IMR-90 (cell line): ENCODE data around the gene FAM168B. TPM values are rescaled to one million over a fixed set of nuclear protein-coding genes. Genes with fewer than 3 reads are reported as not detected.
A peak's percentile ranks its signal among the peaks of the same experiment; 100 is the strongest.

ENCODE experiments used
- ATAC-seq: fragments of 200-7000 bp; cut with Tn5 transposase; 2 replicates; pipeline ENCODE4 v1.9.1; 2020; ENCODE audit warnings: low read depth, mild to moderate bottlenecking, moderate library complexity
- BruUV-seq: library from RNA; stranded (reverse); fragments of 400-500 nt; replicated peaks from 2 replicates; lab custom pipeline; 2021; lab: Mats Ljungman, UMichigan
- CTCF ChIA-PET: fragments of 300-600 bp; formaldehyde crosslinking; extraction: SDS; loops from one replicate; lab custom pipeline; 2021; ENCODE audit warnings: antibody characterized with exemption; lab: Yijun Ruan, JAX
- POLR2A ChIA-PET: fragments of 300-600 bp; sonication (Branson Sonifier 250); formaldehyde crosslinking; loops from one replicate; lab custom pipeline; 2022; ENCODE audit warnings: antibody characterized with exemption; ENCODE audit not compliant: unreplicated experiment; lab: Charles Lee
- DNase-seq: peaks from one replicate; pipeline ENCODE4 v3.0.0; 2013
- H2AFZ ChIP-seq: replicated peaks from 2 replicates; pipeline ENCODE3; 2013; ENCODE audit warnings: low read length, mild to moderate bottlenecking; ENCODE audit not compliant: poor library complexity
- H2AK5ac ChIP-seq: 2 replicates; pipeline ENCODE4 v1.6.1; 2013; ENCODE audit warnings: low read depth, low read length, inconsistent platforms
- H2AK9ac ChIP-seq: replicated peaks from 2 replicates; pipeline ENCODE3; 2013; ENCODE audit warnings: mild to moderate bottlenecking, low read depth, low read length, moderate library complexity; ENCODE audit not compliant: poor library complexity
- H2BK120ac ChIP-seq: 2 replicates; pipeline ENCODE4 v1.6.1; 2013; ENCODE audit warnings: low read depth, low read length, inconsistent platforms
- H2BK15ac ChIP-seq: 3 replicates; pipeline ENCODE4 v1.6.1; 2013; ENCODE audit warnings: low read depth, low read length, inconsistent platforms
- H2BK20ac ChIP-seq: 2 replicates; pipeline ENCODE4 v1.6.1; 2013; ENCODE audit warnings: low read depth, mild to moderate bottlenecking, inconsistent platforms, low read length, moderate library complexity
- H2BK5ac ChIP-seq: 2 replicates; pipeline ENCODE4 v1.6.1; 2013; ENCODE audit warnings: mild to moderate bottlenecking, low read depth, low read length, inconsistent platforms; ENCODE audit not compliant: poor library complexity, severe bottlenecking
- H3K14ac ChIP-seq: replicated peaks from 2 replicates; pipeline ENCODE4 v1.6.1; 2013; ENCODE audit warnings: low read depth, low read length, inconsistent platforms
- H3K18ac ChIP-seq: 2 replicates; pipeline ENCODE4 v1.6.1; 2013; ENCODE audit warnings: low read depth, low read length, control low read depth
- H3K23ac ChIP-seq: 2 replicates; pipeline ENCODE4 v1.6.1; 2013; ENCODE audit warnings: low read depth, low read length, inconsistent platforms
- H3K27ac ChIP-seq: 2 replicates; pipeline ENCODE4 v1.5.1; 2013; ENCODE audit warnings: mild to moderate bottlenecking, control low read depth, low read length; ENCODE audit not compliant: insufficient read depth
- H3K27me3 ChIP-seq: 2 replicates; pipeline ENCODE4 v1.6.1; 2013; ENCODE audit warnings: low read length; ENCODE audit not compliant: control insufficient read depth, insufficient read depth
- H3K36me3 ChIP-seq: 2 replicates; pipeline ENCODE4 v1.6.1; 2013; ENCODE audit warnings: low read length, mixed read lengths; ENCODE audit not compliant: control insufficient read depth, insufficient read depth
- H3K4ac ChIP-seq: 2 replicates; pipeline ENCODE4 v1.6.1; 2013; ENCODE audit warnings: low read depth, low read length, inconsistent platforms
- H3K4me1 ChIP-seq: 2 replicates; pipeline ENCODE4 v1.6.1; 2013; ENCODE audit warnings: low read length, mixed read lengths; ENCODE audit not compliant: control insufficient read depth, insufficient read depth
- H3K4me2 ChIP-seq: 2 replicates; pipeline ENCODE4 v1.6.1; 2013; ENCODE audit warnings: low read depth, mild to moderate bottlenecking, control low read depth, low read length, moderate library complexity
- H3K4me3 ChIP-seq: 2 replicates; pipeline ENCODE4 v1.5.1; 2013; ENCODE audit warnings: low read depth, mild to moderate bottlenecking, control low read depth, low read length, moderate library complexity; ENCODE audit not compliant: insufficient read depth
- H3K56ac ChIP-seq: 2 replicates; pipeline ENCODE4 v1.6.1; 2013; ENCODE audit warnings: low read length, inconsistent platforms; ENCODE audit not compliant: insufficient read depth; ENCODE audit errors: extremely low read depth
- H3K79me1 ChIP-seq, 2 experiments: 2 replicates each; pipeline ENCODE4 v1.6.1; 2013; ENCODE audit warnings: low read length in 2 of 2, inconsistent platforms in 1 of 2, low read depth in 1 of 2
- H3K9ac ChIP-seq: 2 replicates; pipeline ENCODE4 v1.6.1; 2013; ENCODE audit warnings: low read depth, low read length, control low read depth
- H3K9me1 ChIP-seq: 2 replicates; pipeline ENCODE4 v1.6.1; 2013; ENCODE audit warnings: low read length, inconsistent platforms; ENCODE audit not compliant: insufficient read depth
- H3K9me3 ChIP-seq: 2 replicates; pipeline ENCODE4 v1.6.1; 2013; ENCODE audit warnings: low read length; ENCODE audit not compliant: control insufficient read depth, insufficient read depth
- H4K20me1 ChIP-seq: 2 replicates; pipeline ENCODE4 v1.6.1; 2013; ENCODE audit warnings: low read length, inconsistent platforms; ENCODE audit not compliant: insufficient read depth
- H4K5ac ChIP-seq: 2 replicates; pipeline ENCODE4 v1.6.1; 2013; ENCODE audit warnings: mild to moderate bottlenecking, low read depth, low read length, control low read depth
- H4K8ac ChIP-seq, 2 experiments: 2 replicates each; pipeline ENCODE4 v1.6.1; 2013; ENCODE audit warnings: low read depth in 2 of 2, low read length in 2 of 2, control low read depth in 1 of 2, inconsistent platforms in 1 of 2
- H4K91ac ChIP-seq: 2 replicates; pipeline ENCODE4 v1.6.1; 2013; ENCODE audit warnings: low read depth, low read length, inconsistent platforms; ENCODE audit not compliant: insufficient read depth
- BHLHE40 ChIP-seq: fragments of 150-350 bp; IDR thresholded peaks from 2 replicates; pipeline ENCODE4 v1.6.1; 2016; ENCODE audit warnings: mild to moderate bottlenecking, low read depth, low read length
- CEBPB ChIP-seq: IDR thresholded peaks from 2 replicates; pipeline ENCODE4 v1.6.1; 2012; ENCODE audit warnings: low read depth, low read length, improper control_type of control experiment
- MAZ ChIP-seq: IDR thresholded peaks from 2 replicates; pipeline ENCODE4 v1.6.1; 2012; ENCODE audit warnings: low read depth, mild to moderate bottlenecking, low read length, improper control_type of control experiment, moderate library complexity, borderline replicate concordance
- RAD21 ChIP-seq: IDR thresholded peaks from 2 replicates; pipeline ENCODE4 v1.6.1; 2012; ENCODE audit warnings: low read length, improper control_type of control experiment
- RCOR1 ChIP-seq: IDR thresholded peaks from 2 replicates; pipeline ENCODE4 v1.6.1; 2012; ENCODE audit warnings: mild to moderate bottlenecking, low read length, improper control_type of control experiment; ENCODE audit not compliant: insufficient replicate concordance
- WGBS, 2 experiments: methylation state at CpG; one replicate each; pipeline versions ENCODE4 v1.1.5 to v1.1.7; 2013; ENCODE audit warnings: missing lambda C conversion rate in 2 of 2; ENCODE audit not compliant: insufficient read length in 1 of 2; ENCODE audit errors: extremely low coverage in 2 of 2; 5-methylcytosine and 5-hydroxymethylcytosine counted together
- dilution Hi-C: fragments of 300-500 bp; cut with HindIII; formaldehyde crosslinking; loops from one replicate; pipeline ENCODE4 v1.14.3; 2018; ENCODE audit warnings: low sequenced_read_pairs; ENCODE audit not compliant: unreplicated experiment
- in situ Hi-C: fragments of 300-500 bp; cut with MboI; formaldehyde crosslinking; loops from 3 replicates; pipeline ENCODE4 v1.14.3; 2019; ENCODE audit warnings: low sequenced_read_pairs, inconsistent platforms, mixed read lengths
- intact Hi-C: fragments of 100-400 bp; cut with micrococcal nuclease; formaldehyde crosslinking; loops from 2 replicates; pipeline ENCODE4 v1.10.0; 2022
- polyA plus RNA-seq, 3 experiments: library from polyadenylated mRNA; depleted of rRNA; stranded (reverse); fragments of >200 nt; gene quantifications; 2 replicates each; pipeline ENCODE4 v1.2.3, GENCODE V29; 2012; ENCODE audit warnings: low replicate concordance in 1 of 3
- total RNA-seq: library from RNA; depleted of rRNA; stranded (reverse); fragments of >200 nt; gene quantifications from 2 replicates; pipeline ENCODE4 v1.2.3, GENCODE V29; 2012
- TF ChIP-seq, protein P1 (sequence below): fragments of 150-350 bp; IDR thresholded peaks from 2 replicates; pipeline ENCODE4 v1.6.1; 2016; ENCODE audit warnings: low read depth, mild to moderate bottlenecking, low read length, moderate library complexity, borderline replicate concordance
- TF ChIP-seq, protein P2 (sequence below): fragments of 150-350 bp; IDR thresholded peaks from 2 replicates; pipeline ENCODE4 v1.6.1; 2017; ENCODE audit warnings: mild to moderate bottlenecking, antibody characterized with exemption, low read length, low read depth

Gene FAM168B
- total and polyA plus RNA-seq, 2 of the 4 experiments (the other 2 are of a cell fraction) = 76.4 to 106 TPM

DNA sequence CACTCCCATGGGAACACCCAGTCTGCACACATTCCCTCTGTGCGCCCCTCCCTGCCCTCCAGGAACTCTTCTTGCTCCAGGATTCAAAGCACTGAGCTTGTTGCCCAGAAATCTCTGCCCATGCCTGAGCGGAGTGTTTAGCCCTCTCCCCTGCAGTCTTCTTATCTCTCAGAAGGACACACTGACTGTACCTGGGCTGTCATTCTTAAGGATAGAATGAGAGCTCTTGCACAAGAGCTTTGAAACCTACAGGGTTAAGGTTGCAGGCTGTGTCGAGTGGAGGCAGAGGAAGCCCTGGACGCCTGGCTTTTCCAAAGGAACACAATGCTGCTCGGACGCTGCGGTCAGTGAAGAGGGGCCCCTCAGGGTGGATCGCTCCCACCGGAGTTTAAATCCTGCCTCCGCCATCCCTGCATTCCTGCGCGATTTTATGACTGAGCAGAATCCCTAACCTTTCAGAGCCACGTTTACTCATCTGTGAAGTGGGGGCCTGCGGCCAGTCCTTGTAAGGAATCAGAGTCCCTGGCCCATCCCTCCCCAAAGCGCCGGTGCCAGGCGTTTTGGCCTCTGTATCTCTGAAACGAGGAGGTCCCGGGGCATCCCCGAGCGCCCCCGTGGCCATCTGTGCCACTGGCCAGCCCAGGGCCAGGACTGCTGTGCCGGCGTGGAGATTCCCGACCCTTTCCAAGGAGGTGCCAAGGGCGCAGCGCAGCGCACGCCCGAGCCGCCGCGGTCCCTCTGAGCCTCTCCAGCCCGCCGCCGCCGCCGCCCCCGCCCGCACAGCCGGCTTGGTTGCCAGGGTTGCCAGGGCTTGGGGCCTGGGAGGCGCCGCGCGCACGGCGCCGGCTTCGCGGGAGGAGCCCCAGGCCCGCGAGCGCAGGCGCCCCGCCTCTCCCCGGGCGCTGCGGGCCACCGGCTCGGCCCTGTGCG is 58.9 kb downstream of the FAM168B start:
- no peak overlapping the region for H2BK5ac ChIP-seq
- no TSS peak for BruUV-seq
- dilution Hi-C loops (no loop called here), in situ Hi-C loops (no loop called here), intact Hi-C loops (no loop called here)
- H3K23ac ChIP-seq = 0 out of 2 replicates have a peak overlapping the region, but pooled peaks have one; percentile 56
- no peak overlapping the region for H2BK20ac ChIP-seq
- H3K4ac ChIP-seq = no peak overlapping the region
- 1% methylated on average over 19 of the region's 61 CpGs; no CpG with 5 or more reads in 1 of the 2 experiments for WGBS, 2 experiments
- no peak overlapping the region for H2BK120ac ChIP-seq
- peak overlapping the region; percentile 75 for H2AFZ ChIP-seq
- H3K9ac ChIP-seq = 0 out of 2 replicates have a peak overlapping the region, but pooled peaks have one; percentile 15
- no peak overlapping the region for H3K27ac ChIP-seq
- H4K5ac ChIP-seq = no peak overlapping the region
- no peaks in the 10 kb centered on the region for H3K36me3 ChIP-seq
- H3K9me1 ChIP-seq = no peaks in the 10 kb centered on the region
- TF ChIP-seq MAZ (no peak), CEBPB (peak; percentile 39; the same call in 1 of the 2 replicates), RCOR1 (no peak), RAD21 (no peak), BHLHE40 (no peak)
- TF ChIP-seq, protein P1, sequence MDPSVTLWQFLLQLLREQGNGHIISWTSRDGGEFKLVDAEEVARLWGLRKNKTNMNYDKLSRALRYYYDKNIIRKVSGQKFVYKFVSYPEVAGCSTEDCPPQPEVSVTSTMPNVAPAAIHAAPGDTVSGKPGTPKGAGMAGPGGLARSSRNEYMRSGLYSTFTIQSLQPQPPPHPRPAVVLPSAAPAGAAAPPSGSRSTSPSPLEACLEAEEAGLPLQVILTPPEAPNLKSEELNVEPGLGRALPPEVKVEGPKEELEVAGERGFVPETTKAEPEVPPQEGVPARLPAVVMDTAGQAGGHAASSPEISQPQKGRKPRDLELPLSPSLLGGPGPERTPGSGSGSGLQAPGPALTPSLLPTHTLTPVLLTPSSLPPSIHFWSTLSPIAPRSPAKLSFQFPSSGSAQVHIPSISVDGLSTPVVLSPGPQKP = no peak
- TF ChIP-seq, protein P2, sequence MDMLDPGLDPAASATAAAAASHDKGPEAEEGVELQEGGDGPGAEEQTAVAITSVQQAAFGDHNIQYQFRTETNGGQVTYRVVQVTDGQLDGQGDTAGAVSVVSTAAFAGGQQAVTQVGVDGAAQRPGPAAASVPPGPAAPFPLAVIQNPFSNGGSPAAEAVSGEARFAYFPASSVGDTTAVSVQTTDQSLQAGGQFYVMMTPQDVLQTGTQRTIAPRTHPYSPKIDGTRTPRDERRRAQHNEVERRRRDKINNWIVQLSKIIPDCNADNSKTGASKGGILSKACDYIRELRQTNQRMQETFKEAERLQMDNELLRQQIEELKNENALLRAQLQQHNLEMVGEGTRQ = no peak
- H3K56ac ChIP-seq = no peak overlapping the region
- CTCF ChIA-PET = no interaction called here
- DNase-seq (peak; percentile 15), ATAC-seq (peak; percentile 66)
- H2AK5ac ChIP-seq = no peak overlapping the region
- no peak overlapping the region for H4K91ac ChIP-seq
- H3K9me3 ChIP-seq = no peaks in the 10 kb centered on the region
- no peaks in the 10 kb centered on the region for H3K4me1 ChIP-seq
- H2BK15ac ChIP-seq = no peak overlapping the region
- no peak overlapping the region for H4K8ac ChIP-seq
- peak overlapping the region; percentile 53 for H3K4me3 ChIP-seq
- peak overlapping the region; percentile 61 for H3K4me2 ChIP-seq
- H4K20me1 ChIP-seq = no peaks in the 10 kb centered on the region
- no peak overlapping the region for H3K18ac ChIP-seq
- H2AK9ac ChIP-seq = no peak overlapping the region
- H3K14ac ChIP-seq = no peak overlapping the region
- POLR2A ChIA-PET = no interaction called here
- H3K27me3 ChIP-seq = peaks cover 18% of the 10 kb centered on the region; the same call in 1 of the 2 replicates
- H3K79me1 ChIP-seq = no peaks in the 10 kb centered on the region
